NK-92 (cell line): ENCODE measurements around the gene GPX4.

ENCODE experiments used
- DNase-seq: peaks from one replicate; lab custom pipeline; 2025; ENCODE audit not compliant: unreplicated experiment; lab: John Stamatoyannopoulos, UW

GPX4 gene

GRCh38 chr19:1130771-1131717, 27.2 kb downstream of the GPX4 start:
- no peak for DNase-seq

- DNase-seq = no peak
These were observed 28.1 kb downstream of the GPX4 start for GRCh38 chr19:1131718-1132551.

- no peak for DNase-seq
These were observed 29.0 kb downstream of the GPX4 start for GRCh38 chr19:1132552-1133383.

- no peak for DNase-seq
These were observed 29.7 kb downstream of the GPX4 start for GRCh38 chr19:1133471-1133929.

- DNase-seq = no peak
These were observed 30.6 kb downstream of the GPX4 start for GRCh38 chr19:1134431-1134830.

GRCh38 chr19:1135454-1135853, 31.7 kb downstream of the GPX4 start:
- no peak for DNase-seq

- no peak for DNase-seq
These were observed 32.4 kb downstream of the GPX4 start for GRCh38 chr19:1136201-1136600.

- DNase-seq = no peak
These were observed 33.0 kb downstream of the GPX4 start for GRCh38 chr19:1136621-1137317.

- DNase-seq = no peak
These were observed 34.3 kb downstream of the GPX4 start for GRCh38 chr19:1138121-1138520.

GRCh38 chr19:1139126-1139525, 35.3 kb downstream of the GPX4 start:
- DNase-seq = no peak

- DNase-seq = no peak
These were observed 36.7 kb downstream of the GPX4 start for GRCh38 chr19:1140272-1141027.

- no peak for DNase-seq
These were observed 38.1 kb downstream of the GPX4 start for GRCh38 chr19:1141944-1142343.

GRCh38 chr19:1143828-1144399, 40.1 kb downstream of the GPX4 start:
- no peak for DNase-seq

- DNase-seq = no peak
These were observed 40.9 kb downstream of the GPX4 start for GRCh38 chr19:1144741-1145140.

- DNase-seq = no peak
These were observed 42.0 kb downstream of the GPX4 start for GRCh38 chr19:1145635-1146411.

- no peak for DNase-seq
These were observed 42.6 kb downstream of the GPX4 start for GRCh38 chr19:1146412-1146699.

GRCh38 chr19:1146858-1147780, 43.3 kb downstream of the GPX4 start:
- DNase-seq = no peak
